Kidney (tissue), 14 donors: Measurements from ENCODE around the gene AUTS2. TPM values are rescaled to one million over a fixed set of nuclear protein-coding genes. Genes with fewer than 3 reads are reported as not detected.

Experiments used
- DNase-seq, 5 donors: peaks; one replicate each; pipeline ENCODE4 v3.0.0-alpha.2; 2013 to 2020
- FAIRE-seq: peaks from 2 replicates; lab custom pipeline; 2012; peaks lifted over from hg19 to GRCh38; lab: Jason Lieb, UNC
- H3K27ac ChIP-seq, 2 donors: one replicate each; pipeline ENCODE4 v1.7.0; 2013; ENCODE audit warnings: low read depth in 2 of 2, low read length in 2 of 2, inconsistent platforms in 1 of 2
- H3K27me3 ChIP-seq: one replicate; pipeline ENCODE4 v1.7.1; 2013; ENCODE audit warnings: low read length, inconsistent platforms; ENCODE audit not compliant: control insufficient read depth, insufficient read depth
- H3K36me3 ChIP-seq, 3 donors: one replicate each; pipeline versions ENCODE4 v1.7.0 to v1.7.1; 2013; ENCODE audit warnings: low read length in 3 of 3, control low read depth in 1 of 3, inconsistent platforms in 1 of 3; ENCODE audit not compliant: insufficient read depth in 3 of 3, control insufficient read depth in 2 of 3
- H3K4me1 ChIP-seq, 3 donors: one replicate each; pipeline versions ENCODE4 v1.7.0 to v1.7.1; 2013; ENCODE audit warnings: low read length in 3 of 3, inconsistent platforms in 1 of 3, low read depth in 1 of 3; ENCODE audit not compliant: control insufficient read depth in 2 of 3, insufficient read depth in 2 of 3
- H3K4me3 ChIP-seq, 3 donors: one replicate each; pipeline versions ENCODE4 v1.7.0 to v1.8.1; 2013; ENCODE audit warnings: low read length in 3 of 3, control low read depth in 1 of 3, inconsistent platforms in 1 of 3
- H3K9ac ChIP-seq, 3 donors: one replicate each; pipeline versions ENCODE4 v1.7.0 to v1.7.1; 2013; ENCODE audit warnings: low read length in 3 of 3, control low read depth in 1 of 3, inconsistent platforms in 1 of 3
- H3K9me3 ChIP-seq, 3 donors: one replicate each; pipeline versions ENCODE4 v1.7.0 to v1.7.1; 2013; ENCODE audit warnings: low read length in 3 of 3, control low read depth in 1 of 3, inconsistent platforms in 1 of 3; ENCODE audit not compliant: control insufficient read depth in 2 of 3, insufficient read depth in 1 of 3
- intact Hi-C: fragments of 100-400 bp; cut with DNase I; formaldehyde crosslinking; loops from one replicate; pipeline ENCODE4 v1.11.1; 2022
- polyA plus RNA-seq: library from polyadenylated mRNA; stranded (reverse); fragments of 350-450 nt; fragmentation: Illumina TruSeq; extraction: RNeasy Lipid Tissue Mini Kit (QIAGEN cat#74804); gene quantifications from one replicate; pipeline ENCODE4 v1.2.3, GENCODE V29; 2014; ENCODE audit warnings: low read depth, low replicate concordance; ENCODE audit not compliant: insufficient read depth
- total RNA-seq: library from RNA; stranded (reverse); fragmentation: NEBNext Ultra II Directional; extraction: Animal tissue kit (Norgen Biotek cat#: 25700); gene quantifications from one replicate; pipeline ENCODE4 v1.2.1, GENCODE V29; 2021
- TF ChIP-seq, protein P1 (sequence below): IDR thresholded peaks from 3 replicates; pipeline ENCODE4 v1.5.1; 2012; ENCODE audit warnings: mild to moderate bottlenecking, moderate library complexity, borderline replicate concordance; ENCODE audit not compliant: insufficient read depth; ENCODE audit errors: extremely low read depth
- donor health status: control.
- donor health status: control.
- donor health status: control.
- donor health status: control.
- donor health status: control.
- donor health status: DM: yes; HTN: yes; CAD: no.
- donor health status: Normal renal cell carcinoma (clear cell type).

Gene AUTS2
- total and polyA plus RNA-seq, 2 donors from 2014 or later = 5.2 to 33.8 TPM

DNA sequence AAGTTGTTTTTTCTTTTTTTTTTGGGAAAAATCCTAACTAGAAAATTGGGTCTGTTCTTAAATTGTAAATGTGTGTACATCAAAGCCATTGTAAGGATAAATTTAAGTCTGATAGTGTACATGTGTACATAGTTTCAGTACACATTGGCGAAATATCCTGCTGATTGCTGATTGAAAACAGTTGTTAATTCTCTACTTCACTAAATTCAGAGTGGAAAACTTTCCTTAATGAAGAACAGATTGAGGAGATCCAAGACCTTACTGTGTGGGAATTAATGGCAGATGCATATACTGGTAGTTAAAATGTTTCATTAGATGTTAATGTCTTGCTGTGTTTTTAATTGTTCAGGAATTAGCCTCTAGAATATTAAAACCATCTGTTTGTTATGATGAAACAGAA, 506.0 kb downstream of the AUTS2 start:
- no peaks in the 10 kb centered on the region for H3K9me3 ChIP-seq
- H3K36me3 ChIP-seq = no peaks in the 10 kb centered on the region
- no peaks in the 10 kb centered on the region for H3K27me3 ChIP-seq
- H3K27ac ChIP-seq = no peak overlapping the region
- H3K9ac ChIP-seq = no peak overlapping the region
- H3K4me1 ChIP-seq = no peaks in the 10 kb centered on the region
- TF ChIP-seq, protein P1, sequence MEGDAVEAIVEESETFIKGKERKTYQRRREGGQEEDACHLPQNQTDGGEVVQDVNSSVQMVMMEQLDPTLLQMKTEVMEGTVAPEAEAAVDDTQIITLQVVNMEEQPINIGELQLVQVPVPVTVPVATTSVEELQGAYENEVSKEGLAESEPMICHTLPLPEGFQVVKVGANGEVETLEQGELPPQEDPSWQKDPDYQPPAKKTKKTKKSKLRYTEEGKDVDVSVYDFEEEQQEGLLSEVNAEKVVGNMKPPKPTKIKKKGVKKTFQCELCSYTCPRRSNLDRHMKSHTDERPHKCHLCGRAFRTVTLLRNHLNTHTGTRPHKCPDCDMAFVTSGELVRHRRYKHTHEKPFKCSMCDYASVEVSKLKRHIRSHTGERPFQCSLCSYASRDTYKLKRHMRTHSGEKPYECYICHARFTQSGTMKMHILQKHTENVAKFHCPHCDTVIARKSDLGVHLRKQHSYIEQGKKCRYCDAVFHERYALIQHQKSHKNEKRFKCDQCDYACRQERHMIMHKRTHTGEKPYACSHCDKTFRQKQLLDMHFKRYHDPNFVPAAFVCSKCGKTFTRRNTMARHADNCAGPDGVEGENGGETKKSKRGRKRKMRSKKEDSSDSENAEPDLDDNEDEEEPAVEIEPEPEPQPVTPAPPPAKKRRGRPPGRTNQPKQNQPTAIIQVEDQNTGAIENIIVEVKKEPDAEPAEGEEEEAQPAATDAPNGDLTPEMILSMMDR = no peak
- no peak overlapping the region for H3K4me3 ChIP-seq
- FAIRE-seq (no peak), DNase-seq (peak in 1 of 5 donors; percentile 33)
- intact Hi-C loops = no loop called here

DNA sequence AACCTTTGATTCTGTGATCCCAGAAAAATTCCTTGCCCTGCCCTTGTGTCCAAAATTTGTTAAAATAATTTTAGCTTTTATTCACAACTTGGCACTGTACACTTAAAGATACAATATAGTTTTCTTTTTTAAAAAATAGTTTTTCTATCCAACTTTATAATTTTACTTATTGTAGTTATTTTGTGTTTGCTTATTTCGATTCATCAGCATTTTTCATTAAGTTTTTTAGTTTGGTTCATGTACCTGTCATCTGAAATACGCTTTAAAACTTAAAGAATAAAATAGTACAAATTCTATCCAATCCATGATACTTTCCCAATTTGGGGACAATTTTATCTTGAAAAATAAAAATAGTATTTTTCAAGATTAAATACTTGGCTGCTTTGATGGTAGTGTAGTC, 514.8 kb downstream of the AUTS2 start:
- no peak overlapping the region for H3K9ac ChIP-seq
- H3K4me3 ChIP-seq = no peak overlapping the region
- no peaks in the 10 kb centered on the region for H3K9me3 ChIP-seq
- H3K36me3 ChIP-seq = no peaks in the 10 kb centered on the region
- intact Hi-C loops = no loop called here
- TF ChIP-seq, protein P1 = no peak
- H3K4me1 ChIP-seq = no peaks in the 10 kb centered on the region
- no peak for DNase-seq
- H3K27ac ChIP-seq = no peak overlapping the region
- FAIRE-seq = no peak
- H3K27me3 ChIP-seq = no peaks in the 10 kb centered on the region

DNA sequence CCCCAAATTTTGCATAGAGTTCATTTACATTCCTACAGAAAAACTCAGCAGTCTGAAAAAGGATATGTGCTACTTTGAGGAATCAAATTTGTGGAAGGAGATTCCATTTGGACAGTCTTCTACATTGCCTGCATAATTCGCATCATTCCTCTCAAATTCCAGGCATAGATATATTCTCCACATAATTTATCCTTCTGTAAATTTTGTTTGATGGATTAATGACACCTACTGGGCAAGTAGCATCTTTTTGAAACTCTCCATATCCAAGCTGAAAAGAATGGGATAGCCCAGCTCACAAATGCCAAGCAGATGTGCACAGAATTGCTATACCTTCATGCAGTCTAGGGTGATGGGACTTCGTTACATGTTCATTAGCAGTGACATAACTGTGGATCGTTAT, 515.3 kb downstream of the AUTS2 start:
- H3K9ac ChIP-seq = no peak overlapping the region

More for the DNA sequence above, 515.3 kb downstream of the AUTS2 start:
- no peaks in the 10 kb centered on the region for H3K9me3 ChIP-seq
- H3K27me3 ChIP-seq = no peaks in the 10 kb centered on the region
- no peaks in the 10 kb centered on the region for H3K36me3 ChIP-seq
- no peak overlapping the region for H3K4me3 ChIP-seq
- FAIRE-seq (no peak), DNase-seq (no peak)
- H3K4me1 ChIP-seq = no peaks in the 10 kb centered on the region
- TF ChIP-seq, protein P1 = no peak
- intact Hi-C loops = no loop called here
- no peak overlapping the region for H3K27ac ChIP-seq
